Retina (tissue), 1 donor: ENCODE results near the gene TNIP1.

Source experiments
- DNase-seq: peaks from one replicate; pipeline ENCODE4 v3.0.0-alpha.2; 2016

TNIP1 gene

GRCh38 chr5:151105561-151105960 lies 24.7 kb upstream of the TNIP1 start:
- DNase-seq: no peak

- DNase-seq: no peak
Measured at GRCh38 chr5:151104795-151105194, 24.0 kb upstream of the TNIP1 start.

- no peak for DNase-seq
Measured at GRCh38 chr5:151101746-151102145, 20.9 kb upstream of the TNIP1 start.

- no peak for DNase-seq
Measured at GRCh38 chr5:151101151-151101550, 20.3 kb upstream of the TNIP1 start.

- DNase-seq: no peak
Measured at GRCh38 chr5:151100681-151101080, 19.8 kb upstream of the TNIP1 start.

GRCh38 chr5:151098768-151099121 lies 17.9 kb upstream of the TNIP1 start:
- DNase-seq: no peak

GRCh38 chr5:151097820-151098767 lies 17.3 kb upstream of the TNIP1 start:
- DNase-seq: no peak

- DNase-seq: no peak
Measured at GRCh38 chr5:151097061-151097460, 16.2 kb upstream of the TNIP1 start.

- DNase-seq: no peak
Measured at GRCh38 chr5:151096001-151096373, 15.2 kb upstream of the TNIP1 start.

GRCh38 chr5:151095341-151096000 lies 14.6 kb upstream of the TNIP1 start:
- peak; percentile 58 for DNase-seq

GRCh38 chr5:151094852-151095245 lies 14.0 kb upstream of the TNIP1 start:
- no peak for DNase-seq

GRCh38 chr5:151094030-151094851 lies 13.4 kb upstream of the TNIP1 start:
- no peak for DNase-seq

GRCh38 chr5:151093476-151093889 lies 12.6 kb upstream of the TNIP1 start:
- no peak for DNase-seq

GRCh38 chr5:151092762-151093161 lies 11.9 kb upstream of the TNIP1 start:
- DNase-seq: no peak

- DNase-seq: no peak
Measured at GRCh38 chr5:151089726-151090125, 8.9 kb upstream of the TNIP1 start.

- no peak for DNase-seq
Measured at GRCh38 chr5:151088986-151089385, 8.2 kb upstream of the TNIP1 start.

- DNase-seq: no peak
Measured at GRCh38 chr5:151087486-151087885, 6.7 kb upstream of the TNIP1 start.

- no peak for DNase-seq
Measured at GRCh38 chr5:151086905-151087360, 6.1 kb upstream of the TNIP1 start.

- DNase-seq: no peak
Measured at GRCh38 chr5:151086192-151086869, 5.5 kb upstream of the TNIP1 start.

GRCh38 chr5:151085517-151086041 lies 4.7 kb upstream of the TNIP1 start:
- DNase-seq: no peak

GRCh38 chr5:151084363-151084762 lies 3.5 kb upstream of the TNIP1 start:
- DNase-seq: no peak

- DNase-seq: no peak
Measured at GRCh38 chr5:151083081-151083676, 2.3 kb upstream of the TNIP1 start.
